CD4-positive, alpha-beta T cell treated with Interleukin-4 for 1 hour (primary cell): ENCODE results near the gene PRKX.
"Not testable (repeated sequence)": the region's sequence is repeated elsewhere in the genome, so short reads cannot be mapped to it uniquely, and the experiment has no call there.

Experiments used
- DNase-seq, 2 donors: peaks; one replicate each; pipeline ENCODE4 v3.0.0-alpha.2; 2020 to 2022

Gene PRKX

GRCh38 chrX:3648084-3648483, 65.4 kb downstream of the PRKX start:
- DNase-seq = no peak

GRCh38 chrX:3639858-3640631, 73.4 kb downstream of the PRKX start:
- DNase-seq = not testable (repeated sequence)

- no peak for DNase-seq
Measured at GRCh38 chrX:3639236-3639635, 74.2 kb downstream of the PRKX start.

- peak; percentile 23 to 24 for DNase-seq
Measured at GRCh38 chrX:3638280-3638873, 75.1 kb downstream of the PRKX start.

- DNase-seq = no peak
Measured at GRCh38 chrX:3636803-3637202, 76.6 kb downstream of the PRKX start.

- no peak for DNase-seq
Measured at GRCh38 chrX:3631196-3631595, 82.3 kb downstream of the PRKX start.

- DNase-seq = no peak
Measured at GRCh38 chrX:3627594-3627993, 85.9 kb downstream of the PRKX start.

- no peak for DNase-seq
Measured at GRCh38 chrX:3621414-3621813, 92.0 kb downstream of the PRKX start.

GRCh38 chrX:3611744-3612143, 101.7 kb downstream of the PRKX start:
- DNase-seq = not testable (repeated sequence)

- DNase-seq = no peak
Measured at GRCh38 chrX:3609810-3610209, 103.6 kb downstream of the PRKX start.

GRCh38 chrX:3603026-3603661, 110.3 kb downstream of the PRKX start:
- DNase-seq = no peak

- no peak for DNase-seq
Measured at GRCh38 chrX:3599802-3600430, 113.5 kb downstream of the PRKX start.

GRCh38 chrX:3598709-3599108, 114.7 kb downstream of the PRKX start:
- DNase-seq = no peak

- DNase-seq = no peak
Measured at GRCh38 chrX:3598046-3598605, 115.3 kb downstream of the PRKX start.

GRCh38 chrX:3592184-3592583, 121.3 kb downstream of the PRKX start:
- no peak for DNase-seq

GRCh38 chrX:3589474-3589873, 124.0 kb downstream of the PRKX start:
- DNase-seq = no peak

GRCh38 chrX:3585719-3586118, 127.7 kb downstream of the PRKX start:
- DNase-seq = no peak

- DNase-seq = no peak
Measured at GRCh38 chrX:3584415-3584996, 128.9 kb downstream of the PRKX start.

GRCh38 chrX:3582451-3582850, 131.0 kb downstream of the PRKX start:
- DNase-seq = no peak

GRCh38 chrX:3581609-3582108, 131.8 kb downstream of the PRKX start:
- DNase-seq = no peak

- no peak for DNase-seq
Measured at GRCh38 chrX:3577551-3577950, 135.9 kb downstream of the PRKX start.

- no peak for DNase-seq
Measured at GRCh38 chrX:3576886-3577501, 136.5 kb downstream of the PRKX start.
